HG03521 (cell line): ENCODE measurements around the gene CHMP3.

Experiments used
- ATAC-seq: cut with Tn5 transposase; IDR thresholded peaks from one replicate; pipeline ENCODE4 v1.9.1; 2021; ENCODE audit warnings: mild to moderate bottlenecking, moderate library complexity; ENCODE audit not compliant: unreplicated experiment

Gene CHMP3

GRCh38 chr2:86476092-86476491 lies 87.2 kb downstream of the CHMP3 start:
- no peak for ATAC-seq

- no peak for ATAC-seq
Observed at GRCh38 chr2:86471637-86472036, 91.6 kb downstream of the CHMP3 start.

- ATAC-seq: no peak
Observed at GRCh38 chr2:86470890-86471289, 92.4 kb downstream of the CHMP3 start.

GRCh38 chr2:86468162-86469033 lies 94.8 kb downstream of the CHMP3 start:
- ATAC-seq: no peak

GRCh38 chr2:86466306-86466705 lies 96.9 kb downstream of the CHMP3 start:
- no peak for ATAC-seq

- no peak for ATAC-seq
Observed at GRCh38 chr2:86464652-86465051, 98.6 kb downstream of the CHMP3 start.

GRCh38 chr2:86461042-86461743 lies 102.0 kb downstream of the CHMP3 start:
- ATAC-seq: no peak

- ATAC-seq: no peak
Observed at GRCh38 chr2:86455181-86455580, 108.1 kb downstream of the CHMP3 start.

GRCh38 chr2:86454238-86454637 lies 109.0 kb downstream of the CHMP3 start:
- ATAC-seq: no peak

GRCh38 chr2:86453836-86454235 lies 109.4 kb downstream of the CHMP3 start:
- no peak for ATAC-seq
